Upper lobe of left lung (tissue), 6 donors: ENCODE results near the gene FOXP1. TPM values are rescaled to one million over a fixed set of nuclear protein-coding genes. Genes with fewer than 3 reads are reported as not detected.
A peak's percentile ranks its signal among the peaks of the same experiment; 100 is the strongest.

Experiments used
- ATAC-seq, 2 donors: fragments of 200-7000 bp; cut with Tn5 transposase; one replicate each; pipeline ENCODE4 v1.9.1; 2022; ENCODE audit warnings: mild to moderate bottlenecking in 2 of 2, moderate library complexity in 2 of 2; ENCODE audit not compliant: low FRiP score in 2 of 2
- DNase-seq, 2 donors: peaks; one replicate each; pipeline ENCODE4 v3.0.0-alpha.2; 2019 to 2020
- H3K27ac ChIP-seq, 4 donors: fragments of 200-600 bp; sonication (generic); one replicate each; pipeline ENCODE4 v1.5.1; 2016 to 2019
- H3K27me3 ChIP-seq, 4 donors: fragments of 200-600 bp; sonication (generic); one replicate each; pipeline ENCODE4 v1.5.1; 2017 to 2019
- H3K36me3 ChIP-seq, 4 donors: fragments of 200-600 bp; sonication (generic); one replicate each; pipeline ENCODE4 v1.5.1; 2016 to 2019
- H3K4me1 ChIP-seq, 4 donors: fragments of 200-600 bp; sonication (generic); one replicate each; pipeline ENCODE4 v1.5.1; 2018 to 2019
- H3K4me3 ChIP-seq, 4 donors: fragments of 200-600 bp; sonication (generic); one replicate each; pipeline ENCODE4 v1.5.1; 2017 to 2019; ENCODE audit warnings: mild to moderate bottlenecking in 2 of 4, moderate library complexity in 1 of 4
- H3K9me3 ChIP-seq, 4 donors: fragments of 200-600 bp; sonication (generic); one replicate each; pipeline ENCODE4 v1.5.1; 2018 to 2019
- EP300 ChIP-seq, 4 donors: sonication (generic); formaldehyde crosslinking; IDR thresholded peaks; one replicate each; pipeline ENCODE4 v1.5.1; 2017; ENCODE audit warnings: antibody characterized with exemption in 4 of 4, control low read depth in 2 of 4
- POLR2A ChIP-seq, 4 donors: fragments of 450-650 bp; IDR thresholded peaks; one replicate each; pipeline ENCODE4 v1.5.1; 2016 to 2017; ENCODE audit warnings: antibody characterized with exemption in 4 of 4, mild to moderate bottlenecking in 2 of 4
- POLR2AphosphoS5 ChIP-seq, 2 donors: sonication (generic); formaldehyde crosslinking; IDR thresholded peaks; one replicate each; pipeline ENCODE4 v1.5.1; 2017; ENCODE audit warnings: antibody characterized with exemption in 2 of 2
- WGBS, 2 donors: methylation state at CpG; one replicate each; pipeline ENCODE4 v1.1.5; 2017 to 2018; 5-methylcytosine and 5-hydroxymethylcytosine counted together
- total RNA-seq, 6 donors: library from RNA; depleted of rRNA in 4 of 6; stranded (reverse); fragments of >200 nt in 4 of 6; gene quantifications; one replicate each; pipeline versions ENCODE4 v1.1.0 to v1.2.1, GENCODE V29; 2016 to 2021
- TF ChIP-seq, protein P1 (sequence below), 6 experiments: fragments of 450-650 bp in 4 of 6; fragments of 200-600 bp in 2 of 6; sonication (generic) in 2 of 6; IDR thresholded peaks; one replicate each; pipeline ENCODE4 v1.5.1; 2016 to 2019; ENCODE audit warnings: antibody characterized with exemption in 6 of 6
- donor health status: DM: no; HTN: no; CAD: no; lungs with moderate emphysema.
- donor health status: DM: no; HTN: yes; CAD: no; lungs with severe emphysema.

Gene FOXP1
- total RNA-seq, 6 donors from 2014 or later = 103 to 248 (median 134) TPM

DNA sequence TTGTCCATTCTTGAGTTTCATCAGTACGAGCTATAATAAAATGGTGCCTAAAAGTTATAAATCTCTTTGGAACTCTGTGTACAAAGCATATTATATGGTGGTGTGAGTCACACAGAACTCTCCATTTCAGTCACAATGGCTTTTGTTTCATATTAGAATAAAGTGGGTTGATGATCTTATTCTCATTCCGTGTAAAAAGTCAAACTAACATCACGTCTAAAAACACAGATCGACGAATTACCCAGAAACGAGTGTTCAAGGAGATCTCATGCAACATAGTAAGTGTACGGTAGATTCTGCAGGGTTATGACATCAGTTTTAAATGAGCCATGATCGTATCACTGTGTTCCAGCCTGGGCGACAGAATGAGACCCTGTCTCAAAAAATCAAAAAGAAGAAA is 122.4 kb downstream of the FOXP1 start:
- H3K4me3 ChIP-seq = no peak overlapping the region
- H3K4me1 ChIP-seq = peaks cover 5 to 15% (median 6%) of the 10 kb centered on the region in 4 donors
- ATAC-seq (no peak), DNase-seq (no peak)
- 90 to 91% methylated on average over 9 of the region's 9 CpGs for WGBS, 2 donors
- no peaks in the 10 kb centered on the region for H3K27me3 ChIP-seq
- no peak overlapping the region for H3K27ac ChIP-seq
- TF ChIP-seq POLR2AphosphoS5 (IDR thresholded peaks at IDR 0.05) (no peak), EP300 (IDR thresholded peaks at IDR 0.05) (no peak), POLR2A (IDR thresholded peaks at IDR 0.05) (no peak)
- TF ChIP-seq, protein P1, sequence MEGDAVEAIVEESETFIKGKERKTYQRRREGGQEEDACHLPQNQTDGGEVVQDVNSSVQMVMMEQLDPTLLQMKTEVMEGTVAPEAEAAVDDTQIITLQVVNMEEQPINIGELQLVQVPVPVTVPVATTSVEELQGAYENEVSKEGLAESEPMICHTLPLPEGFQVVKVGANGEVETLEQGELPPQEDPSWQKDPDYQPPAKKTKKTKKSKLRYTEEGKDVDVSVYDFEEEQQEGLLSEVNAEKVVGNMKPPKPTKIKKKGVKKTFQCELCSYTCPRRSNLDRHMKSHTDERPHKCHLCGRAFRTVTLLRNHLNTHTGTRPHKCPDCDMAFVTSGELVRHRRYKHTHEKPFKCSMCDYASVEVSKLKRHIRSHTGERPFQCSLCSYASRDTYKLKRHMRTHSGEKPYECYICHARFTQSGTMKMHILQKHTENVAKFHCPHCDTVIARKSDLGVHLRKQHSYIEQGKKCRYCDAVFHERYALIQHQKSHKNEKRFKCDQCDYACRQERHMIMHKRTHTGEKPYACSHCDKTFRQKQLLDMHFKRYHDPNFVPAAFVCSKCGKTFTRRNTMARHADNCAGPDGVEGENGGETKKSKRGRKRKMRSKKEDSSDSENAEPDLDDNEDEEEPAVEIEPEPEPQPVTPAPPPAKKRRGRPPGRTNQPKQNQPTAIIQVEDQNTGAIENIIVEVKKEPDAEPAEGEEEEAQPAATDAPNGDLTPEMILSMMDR (IDR thresholded peaks at IDR 0.05) = no peak
- no peaks in the 10 kb centered on the region for H3K9me3 ChIP-seq
- H3K36me3 ChIP-seq = no peaks in the 10 kb centered on the region

DNA sequence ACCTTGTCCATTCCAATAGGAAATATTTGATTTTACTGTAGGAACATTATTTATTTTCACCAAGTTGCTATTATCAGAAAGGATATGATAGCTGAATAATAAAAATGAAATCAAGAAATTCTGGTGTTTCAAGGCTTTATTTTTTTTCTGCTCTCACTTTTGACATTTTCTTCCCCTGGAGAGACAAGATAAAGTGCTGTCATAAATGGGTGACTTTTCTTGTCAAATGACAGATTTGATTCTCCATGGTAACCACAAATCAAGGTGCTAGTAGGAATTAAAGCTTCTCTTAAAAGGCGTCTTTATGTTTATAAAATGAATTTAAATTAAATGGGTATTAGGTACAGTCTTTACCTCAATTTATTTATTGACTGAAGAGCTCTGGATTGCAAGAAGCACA is 124.6 kb downstream of the FOXP1 start:
- Histone ChIP-seq H3K27me3 (no peaks in the 10 kb centered on the region), H3K36me3 (no peaks in the 10 kb centered on the region), H3K9me3 (no peaks in the 10 kb centered on the region), H3K27ac (no peak overlapping the region), H3K4me3 (no peak overlapping the region), H3K4me1 (peaks cover 8 to 14% (median 13%) of the 10 kb centered on the region in 4 donors)
- no peak for DNase-seq
- TF ChIP-seq, protein P1 (IDR thresholded peaks at IDR 0.05) = no peak
- no peak for TF ChIP-seq POLR2AphosphoS5 (IDR thresholded peaks at IDR 0.05)
- no peak for TF ChIP-seq EP300 (IDR thresholded peaks at IDR 0.05)
- TF ChIP-seq POLR2A (IDR thresholded peaks at IDR 0.05) = no peak
- 97% methylated on average over 1 of the region's 1 CpG for WGBS, 2 donors
- ATAC-seq = no peak

DNA sequence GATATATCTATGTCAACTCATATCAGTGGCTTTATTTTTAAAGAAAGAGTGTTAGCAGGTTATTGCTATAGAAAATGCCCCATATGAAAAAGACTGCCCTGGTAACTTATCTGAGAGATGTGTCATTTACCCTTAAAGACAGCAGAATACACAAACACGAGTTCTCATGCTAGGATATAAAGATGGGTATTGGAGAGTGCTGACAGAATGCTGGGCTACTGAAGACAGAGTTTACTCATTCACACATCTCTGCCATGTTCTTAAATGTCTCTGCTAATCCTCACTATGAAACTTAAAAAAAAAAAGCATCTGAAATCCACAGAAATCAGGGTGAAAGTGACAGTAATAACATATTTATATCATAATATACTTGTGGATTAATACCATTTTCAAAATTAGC is 126.7 kb downstream of the FOXP1 start:
- no peak for ATAC-seq
- no peak for DNase-seq
- WGBS, 2 donors = 24 to 46% methylated on average over 1 of the region's 1 CpG
- peaks cover 11 to 20% (median 17%) of the 10 kb centered on the region in 4 donors for H3K4me1 ChIP-seq
- H3K27ac ChIP-seq = no peak overlapping the region
- no peak overlapping the region for H3K4me3 ChIP-seq
- TF ChIP-seq EP300 (IDR thresholded peaks at IDR 0.05) (no peak), POLR2AphosphoS5 (IDR thresholded peaks at IDR 0.05) (no peak), POLR2A (IDR thresholded peaks at IDR 0.05) (no peak)
- TF ChIP-seq, protein P1 (IDR thresholded peaks at IDR 0.05) = no peak
- no peaks in the 10 kb centered on the region for H3K36me3 ChIP-seq
- no peaks in the 10 kb centered on the region for H3K27me3 ChIP-seq
- H3K9me3 ChIP-seq = no peaks in the 10 kb centered on the region

DNA sequence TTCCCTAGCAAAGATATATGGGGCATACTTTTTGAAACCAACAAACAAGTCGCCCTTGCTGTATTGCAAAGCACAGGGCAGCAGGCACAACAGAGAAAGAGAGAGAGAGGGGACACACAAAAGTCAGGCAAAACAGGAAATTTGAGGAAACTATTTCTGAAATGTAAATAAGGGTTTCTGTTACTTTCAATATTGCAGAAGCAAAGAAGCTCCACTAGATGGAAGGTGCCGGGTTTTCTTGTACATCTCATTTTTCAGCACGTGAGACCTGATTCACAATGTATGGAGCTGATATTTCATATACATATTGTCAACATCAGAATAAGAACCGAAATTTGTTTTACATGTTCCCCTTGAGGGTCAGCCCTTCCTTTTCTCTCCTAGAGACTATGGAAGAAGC is 127.4 kb downstream of the FOXP1 start:
- no peak for DNase-seq
- Histone ChIP-seq H3K4me1 (peaks cover 14 to 26% (median 17%) of the 10 kb centered on the region in 4 donors), H3K36me3 (no peaks in the 10 kb centered on the region), H3K4me3 (no peak overlapping the region), H3K27me3 (no peaks in the 10 kb centered on the region), H3K9me3 (no peaks in the 10 kb centered on the region), H3K27ac (peak overlapping the region in 1 of 4 donors; percentile 23)
- ATAC-seq = peak in 1 of 2 donors; percentile 32
- no peak for TF ChIP-seq POLR2AphosphoS5 (IDR thresholded peaks at IDR 0.05)
- TF ChIP-seq, protein P1 (IDR thresholded peaks at IDR 0.05) = peak in 2 of 6 experiments; percentile 7 to 20
- 28 to 36% methylated on average over 4 of the region's 4 CpGs for WGBS, 2 donors
